ENCODE results near the gene GET4.

DNA sequence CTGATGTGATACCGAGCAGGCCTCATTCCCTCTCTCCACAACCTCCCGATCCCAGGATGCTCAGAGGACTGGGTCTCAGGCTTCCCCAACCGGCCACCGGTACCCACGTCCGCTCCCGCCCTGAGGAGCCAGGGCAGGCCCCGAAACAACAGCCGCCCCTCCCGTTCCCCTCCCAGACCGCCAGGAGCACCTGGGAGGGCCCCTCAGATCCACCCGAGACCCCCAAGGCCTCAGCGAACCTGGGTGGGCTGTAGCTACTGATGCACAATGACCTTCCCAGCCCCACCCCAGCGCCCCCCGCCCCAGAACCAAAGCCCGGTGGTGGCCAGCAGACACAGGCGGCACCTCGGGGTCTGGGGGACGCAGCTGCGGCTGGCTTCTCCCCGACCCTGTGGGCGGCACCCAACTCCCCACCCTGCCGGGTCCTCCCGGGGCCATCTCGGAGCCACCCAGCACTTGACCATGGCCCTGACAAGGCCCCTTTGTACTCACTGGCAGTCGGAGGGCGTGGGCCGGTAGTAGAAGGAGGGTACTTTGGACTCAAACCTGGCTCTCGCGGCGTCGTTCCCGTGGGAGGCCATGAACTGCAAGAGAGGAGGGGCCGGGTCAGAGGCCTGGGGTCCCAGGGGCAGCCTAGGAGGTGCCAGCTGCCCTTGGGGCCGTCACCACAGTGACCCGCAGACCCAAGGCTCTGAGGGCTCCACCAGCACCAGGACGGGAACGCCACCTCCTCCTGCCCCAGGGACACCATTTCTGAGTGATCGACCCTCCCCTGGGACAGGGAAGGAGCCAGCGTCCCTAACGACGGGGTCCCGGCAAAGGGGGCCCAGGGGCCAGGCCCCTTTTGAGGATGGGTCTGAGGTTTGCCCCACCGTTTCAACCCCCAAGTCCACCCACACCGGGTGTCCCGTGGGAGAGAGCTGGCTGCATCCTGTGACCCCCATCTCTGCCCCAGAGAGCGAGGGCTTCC is 50.0 kb downstream of the GET4 start:
- TF ChIP-seq EZH2 (IDR thresholded peaks at IDR 0.05; ENCODE audit: insufficient read depth, poor library complexity, severe bottlenecking) (no peak), EZH2phosphoT487 (IDR thresholded peaks at IDR 0.05; ENCODE audit: insufficient read depth, low read depth) (no peak)
